Measurements from ENCODE around the gene INO80D. TPM values are rescaled to one million over a fixed set of nuclear protein-coding genes. Genes with fewer than 3 reads are reported as not detected.

The INO80D gene
- total RNA-seq, 4 donors from 2014 or later: 6.4 to 45.6 (median 23.4) TPM

- intact Hi-C loops (cut with DNase I; ENCODE audit: low total_unique reads): no loop called here
- no peaks in the 10 kb centered on the region for H3K27me3 ChIP-seq
- no peak overlapping the region for H3K4me3 ChIP-seq
- no peak for DNase-seq
- H3K36me3 ChIP-seq: no peaks in the 10 kb centered on the region
- no peaks in the 10 kb centered on the region for H3K4me1 ChIP-seq
- no peak for TF ChIP-seq POLR2A (IDR thresholded peaks at IDR 0.05)
- TF ChIP-seq, protein P1, sequence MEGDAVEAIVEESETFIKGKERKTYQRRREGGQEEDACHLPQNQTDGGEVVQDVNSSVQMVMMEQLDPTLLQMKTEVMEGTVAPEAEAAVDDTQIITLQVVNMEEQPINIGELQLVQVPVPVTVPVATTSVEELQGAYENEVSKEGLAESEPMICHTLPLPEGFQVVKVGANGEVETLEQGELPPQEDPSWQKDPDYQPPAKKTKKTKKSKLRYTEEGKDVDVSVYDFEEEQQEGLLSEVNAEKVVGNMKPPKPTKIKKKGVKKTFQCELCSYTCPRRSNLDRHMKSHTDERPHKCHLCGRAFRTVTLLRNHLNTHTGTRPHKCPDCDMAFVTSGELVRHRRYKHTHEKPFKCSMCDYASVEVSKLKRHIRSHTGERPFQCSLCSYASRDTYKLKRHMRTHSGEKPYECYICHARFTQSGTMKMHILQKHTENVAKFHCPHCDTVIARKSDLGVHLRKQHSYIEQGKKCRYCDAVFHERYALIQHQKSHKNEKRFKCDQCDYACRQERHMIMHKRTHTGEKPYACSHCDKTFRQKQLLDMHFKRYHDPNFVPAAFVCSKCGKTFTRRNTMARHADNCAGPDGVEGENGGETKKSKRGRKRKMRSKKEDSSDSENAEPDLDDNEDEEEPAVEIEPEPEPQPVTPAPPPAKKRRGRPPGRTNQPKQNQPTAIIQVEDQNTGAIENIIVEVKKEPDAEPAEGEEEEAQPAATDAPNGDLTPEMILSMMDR (IDR thresholded peaks at IDR 0.05): no peak
- H3K9me3 ChIP-seq: no peaks in the 10 kb centered on the region
- H3K27ac ChIP-seq: no peak overlapping the region
Observed at GRCh38 chr2:205967391-205968075, 118.4 kb downstream of the INO80D start.

DNA sequence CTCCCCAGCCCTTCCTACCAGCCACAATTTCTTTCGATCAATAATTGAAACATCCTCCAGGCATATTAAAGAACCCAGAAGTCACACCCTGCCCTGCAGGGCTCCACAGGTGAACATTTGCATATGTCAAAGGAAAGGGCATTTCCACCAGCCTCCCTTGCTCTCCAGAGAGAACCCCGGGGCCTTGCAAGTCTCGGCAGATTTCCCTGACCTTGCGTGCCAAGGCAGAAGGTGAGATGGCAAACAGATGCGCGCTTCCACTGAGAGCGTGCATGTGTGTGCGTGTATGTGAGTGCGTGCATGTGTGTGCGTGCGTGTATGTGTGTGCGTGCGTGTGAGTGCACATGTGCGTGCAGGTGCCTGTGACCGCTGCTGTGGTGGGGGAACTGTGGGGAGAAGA is 120.3 kb downstream of the INO80D start:
- DNase-seq: no peak
- H3K4me3 ChIP-seq: no peak overlapping the region

GRCh38 chr2:205964111-205964761 is 121.7 kb downstream of the INO80D start:
- no peaks in the 10 kb centered on the region for H3K27me3 ChIP-seq
- TF ChIP-seq, protein P1 (IDR thresholded peaks at IDR 0.05): no peak
- TF ChIP-seq POLR2A (IDR thresholded peaks at IDR 0.05): no peak
- no peak for DNase-seq
- H3K27ac ChIP-seq: no peak overlapping the region
- H3K4me3 ChIP-seq: no peak overlapping the region
- H3K36me3 ChIP-seq: no peaks in the 10 kb centered on the region
- H3K4me1 ChIP-seq: no peaks in the 10 kb centered on the region
- H3K9me3 ChIP-seq: no peaks in the 10 kb centered on the region
- intact Hi-C loops (cut with DNase I; ENCODE audit: low total_unique reads): no loop called here

More for the DNA sequence above, 120.3 kb downstream of the INO80D start:
- H3K9me3 ChIP-seq: no peaks in the 10 kb centered on the region
- H3K27ac ChIP-seq: no peak overlapping the region
- no peaks in the 10 kb centered on the region for H3K4me1 ChIP-seq
- TF ChIP-seq POLR2A (IDR thresholded peaks at IDR 0.05): no peak
- TF ChIP-seq, protein P1 (IDR thresholded peaks at IDR 0.05): no peak
- no peaks in the 10 kb centered on the region for H3K36me3 ChIP-seq
- intact Hi-C loops (cut with DNase I; ENCODE audit: low total_unique reads): no loop called here
- no peaks in the 10 kb centered on the region for H3K27me3 ChIP-seq

DNA sequence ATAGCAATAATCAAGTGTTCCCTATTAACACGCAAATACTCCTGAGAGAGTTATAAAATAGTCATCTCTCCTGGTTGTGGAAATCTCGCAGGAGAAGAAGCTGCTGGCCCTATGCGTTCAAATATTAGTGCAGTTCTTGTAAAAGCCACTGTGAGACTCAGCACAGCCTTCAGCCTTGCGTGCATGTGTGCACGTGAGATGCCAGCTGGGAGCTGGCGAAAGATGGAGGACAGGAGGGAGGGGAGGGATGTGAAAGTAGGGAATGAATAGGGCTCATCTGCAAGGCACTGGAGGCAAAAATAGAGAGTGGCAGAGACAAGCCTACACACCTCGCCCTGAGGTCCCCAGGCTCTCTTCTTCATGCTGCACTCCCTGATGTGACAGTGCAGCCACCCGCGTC is 126.5 kb downstream of the INO80D start:
- H3K9me3 ChIP-seq: no peaks in the 10 kb centered on the region
- intact Hi-C loops (cut with DNase I; ENCODE audit: low total_unique reads): no loop called here
- no peak overlapping the region for H3K27ac ChIP-seq
- DNase-seq: no peak
- H3K36me3 ChIP-seq: no peaks in the 10 kb centered on the region
- TF ChIP-seq, protein P1 (IDR thresholded peaks at IDR 0.05): no peak
- no peak for TF ChIP-seq POLR2A (IDR thresholded peaks at IDR 0.05)
- no peaks in the 10 kb centered on the region for H3K27me3 ChIP-seq
- H3K4me1 ChIP-seq: no peaks in the 10 kb centered on the region
- H3K4me3 ChIP-seq: no peak overlapping the region

DNA sequence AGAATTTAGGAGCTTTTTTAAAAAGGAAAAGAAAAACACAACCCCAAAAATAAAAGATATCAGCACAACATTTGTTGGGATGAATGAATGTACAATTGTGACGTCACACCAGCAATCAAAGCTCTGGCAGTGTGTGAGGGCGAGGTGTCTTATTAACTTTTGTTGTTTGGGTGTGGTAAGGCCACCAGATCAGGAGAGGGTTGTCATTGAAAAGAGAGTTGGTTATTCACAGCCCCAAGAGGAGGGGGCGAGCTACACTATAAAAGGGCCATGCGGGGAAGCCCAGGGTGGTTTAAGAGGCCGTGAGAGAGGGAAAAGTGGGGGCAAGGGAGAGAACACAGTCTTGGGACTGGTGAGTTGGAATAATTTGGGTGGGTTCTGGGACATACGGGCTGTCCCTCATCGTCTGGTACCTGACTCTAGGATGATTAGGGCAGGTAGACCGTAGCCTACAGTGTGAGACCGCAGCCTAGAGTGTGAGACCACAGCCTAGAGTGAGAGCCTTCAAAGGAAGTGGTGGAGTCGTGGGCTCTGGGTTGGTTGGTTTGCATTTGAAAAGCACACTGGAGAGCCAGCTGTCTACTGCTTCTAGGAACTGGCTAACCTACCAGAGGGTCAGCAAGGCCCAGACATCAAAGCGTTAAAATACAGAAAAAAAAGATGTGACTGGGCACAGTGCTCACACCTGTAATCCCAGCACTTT is 128.4 kb downstream of the INO80D start:
- H3K27me3 ChIP-seq: no peaks in the 10 kb centered on the region
- no peaks in the 10 kb centered on the region for H3K36me3 ChIP-seq
- intact Hi-C loops (cut with DNase I; ENCODE audit: low total_unique reads): no loop called here
- no peaks in the 10 kb centered on the region for H3K9me3 ChIP-seq
- no peak for DNase-seq
- no peak overlapping the region for H3K27ac ChIP-seq
- no peaks in the 10 kb centered on the region for H3K4me1 ChIP-seq
- no peak for TF ChIP-seq POLR2A (IDR thresholded peaks at IDR 0.05)
- TF ChIP-seq, protein P1 (IDR thresholded peaks at IDR 0.05): no peak
- H3K4me3 ChIP-seq: no peak overlapping the region

Data from uterus (tissue), 4 donors.